Skeletal muscle satellite cell (primary cell): Measurements from ENCODE around the gene MMP3.

Experiments used
- H3K27me3 ChIP-seq: 2 replicates; pipeline ENCODE4 v1.7.0; 2013; ENCODE audit warnings: low read length; ENCODE audit not compliant: control insufficient read depth, insufficient read depth
- H3K36me3 ChIP-seq: 2 replicates; pipeline ENCODE4 v1.7.0; 2013; ENCODE audit warnings: mild to moderate bottlenecking, control low read depth, low read length; ENCODE audit not compliant: insufficient read depth
- H3K4me1 ChIP-seq: 2 replicates; pipeline ENCODE4 v1.7.0; 2013; ENCODE audit warnings: low read length; ENCODE audit not compliant: control insufficient read depth, insufficient read depth
- H3K4me2 ChIP-seq: 2 replicates; pipeline ENCODE4 v1.7.0; 2013; ENCODE audit warnings: mild to moderate bottlenecking, low read length
- H3K4me3 ChIP-seq: 2 replicates; pipeline ENCODE4 v1.7.0; 2013; ENCODE audit warnings: low read length
- H3K9ac ChIP-seq: 2 replicates; pipeline ENCODE4 v1.7.0; 2013; ENCODE audit warnings: mild to moderate bottlenecking, low read depth, low read length, moderate library complexity
- H3K9me3 ChIP-seq: replicated peaks from 2 replicates; pipeline ENCODE4 v1.7.0; 2013; ENCODE audit warnings: mild to moderate bottlenecking, control low read depth, low read length

The MMP3 gene

GRCh38 chr11:102853055-102853454 is 9.6 kb upstream of the MMP3 start:
- H3K36me3 ChIP-seq: no peaks in the 10 kb centered on the region
- H3K4me2 ChIP-seq: no peak overlapping the region
- no peaks in the 10 kb centered on the region for H3K27me3 ChIP-seq
- H3K9ac ChIP-seq: no peak overlapping the region
- peaks cover 22% of the 10 kb centered on the region for H3K4me1 ChIP-seq
- no peaks in the 10 kb centered on the region for H3K9me3 ChIP-seq
- H3K4me3 ChIP-seq: no peak overlapping the region

- Histone ChIP-seq H3K9ac (no peak overlapping the region), H3K4me2 (peak overlapping the region; percentile 4), H3K36me3 (no peaks in the 10 kb centered on the region), H3K4me3 (no peak overlapping the region), H3K9me3 (no peaks in the 10 kb centered on the region), H3K27me3 (no peaks in the 10 kb centered on the region), H3K4me1 (peaks cover 22% of the 10 kb centered on the region)
Observed at GRCh38 chr11:102850973-102851745, 7.8 kb upstream of the MMP3 start.

GRCh38 chr11:102849311-102849710 is 5.9 kb upstream of the MMP3 start:
- peaks cover 22% of the 10 kb centered on the region for H3K4me1 ChIP-seq
- H3K27me3 ChIP-seq: peaks cover 2% of the 10 kb centered on the region
- no peak overlapping the region for H3K4me2 ChIP-seq
- no peaks in the 10 kb centered on the region for H3K9me3 ChIP-seq
- no peaks in the 10 kb centered on the region for H3K36me3 ChIP-seq
- no peak overlapping the region for H3K9ac ChIP-seq
- no peak overlapping the region for H3K4me3 ChIP-seq

GRCh38 chr11:102846292-102846691 is 2.9 kb upstream of the MMP3 start:
- Histone ChIP-seq H3K36me3 (no peaks in the 10 kb centered on the region), H3K4me2 (no peak overlapping the region), H3K4me3 (no peak overlapping the region), H3K4me1 (peaks cover 24% of the 10 kb centered on the region), H3K27me3 (peaks cover 5% of the 10 kb centered on the region), H3K9me3 (no peaks in the 10 kb centered on the region), H3K9ac (no peak overlapping the region)

- Histone ChIP-seq H3K36me3 (no peaks in the 10 kb centered on the region), H3K9ac (no peak overlapping the region), H3K4me1 (peaks cover 5% of the 10 kb centered on the region), H3K27me3 (peaks cover 5% of the 10 kb centered on the region), H3K4me2 (no peak overlapping the region), H3K4me3 (no peak overlapping the region), H3K9me3 (no peaks in the 10 kb centered on the region)
Observed at GRCh38 chr11:102842930-102843329, 479 bp downstream of the MMP3 start.

- H3K4me2 ChIP-seq: no peak overlapping the region
- peaks cover 15% of the 10 kb centered on the region for H3K27me3 ChIP-seq
- H3K36me3 ChIP-seq: no peaks in the 10 kb centered on the region
- H3K4me3 ChIP-seq: no peak overlapping the region
- H3K9me3 ChIP-seq: no peaks in the 10 kb centered on the region
- peaks cover 12% of the 10 kb centered on the region for H3K4me1 ChIP-seq
- H3K9ac ChIP-seq: no peak overlapping the region
Observed at GRCh38 chr11:102840018-102840417, 3.4 kb downstream of the MMP3 start.

- Histone ChIP-seq H3K4me2 (no peak overlapping the region), H3K27me3 (peaks cover 10% of the 10 kb centered on the region), H3K9me3 (no peaks in the 10 kb centered on the region), H3K36me3 (no peaks in the 10 kb centered on the region), H3K4me1 (peaks cover 7% of the 10 kb centered on the region), H3K4me3 (no peak overlapping the region), H3K9ac (no peak overlapping the region)
Observed at GRCh38 chr11:102837646-102838045, 5.8 kb downstream of the MMP3 start.

GRCh38 chr11:102837156-102837555 is 6.3 kb downstream of the MMP3 start:
- Histone ChIP-seq H3K27me3 (peaks cover 14% of the 10 kb centered on the region), H3K36me3 (no peaks in the 10 kb centered on the region), H3K9ac (no peak overlapping the region), H3K9me3 (no peaks in the 10 kb centered on the region), H3K4me3 (no peak overlapping the region), H3K4me2 (no peak overlapping the region), H3K4me1 (peaks cover 7% of the 10 kb centered on the region)

- Histone ChIP-seq H3K4me2 (no peak overlapping the region), H3K9ac (no peak overlapping the region), H3K27me3 (peaks cover 19% of the 10 kb centered on the region), H3K4me1 (peaks cover 7% of the 10 kb centered on the region), H3K9me3 (no peaks in the 10 kb centered on the region), H3K36me3 (no peaks in the 10 kb centered on the region), H3K4me3 (no peak overlapping the region)
Observed at GRCh38 chr11:102836290-102836875, 7.0 kb downstream of the MMP3 start.

- Histone ChIP-seq H3K9ac (no peak overlapping the region), H3K9me3 (no peaks in the 10 kb centered on the region), H3K4me2 (no peak overlapping the region), H3K4me1 (peaks cover 7% of the 10 kb centered on the region), H3K36me3 (no peaks in the 10 kb centered on the region), H3K4me3 (no peak overlapping the region), H3K27me3 (peaks cover 19% of the 10 kb centered on the region)
Observed at GRCh38 chr11:102833731-102834130, 9.7 kb downstream of the MMP3 start.

GRCh38 chr11:102832612-102833011 is 10.8 kb downstream of the MMP3 start:
- Histone ChIP-seq H3K9me3 (no peaks in the 10 kb centered on the region), H3K27me3 (peaks cover 17% of the 10 kb centered on the region), H3K4me2 (no peak overlapping the region), H3K4me1 (peaks cover 7% of the 10 kb centered on the region), H3K36me3 (no peaks in the 10 kb centered on the region), H3K4me3 (no peak overlapping the region), H3K9ac (no peak overlapping the region)
